NCI-H2171 treated with DMSO at 0.1 percent for 48 hours (cell line): ENCODE results near the gene ARID3C.
"Not testable (repeated sequence)": the region's sequence is repeated elsewhere in the genome, so short reads cannot be mapped to it uniquely, and the experiment has no call there.

ENCODE experiments used
- DNase-seq: peaks from one replicate; lab custom pipeline; 2025; lab: John Stamatoyannopoulos, UW

Gene ARID3C

DNA sequence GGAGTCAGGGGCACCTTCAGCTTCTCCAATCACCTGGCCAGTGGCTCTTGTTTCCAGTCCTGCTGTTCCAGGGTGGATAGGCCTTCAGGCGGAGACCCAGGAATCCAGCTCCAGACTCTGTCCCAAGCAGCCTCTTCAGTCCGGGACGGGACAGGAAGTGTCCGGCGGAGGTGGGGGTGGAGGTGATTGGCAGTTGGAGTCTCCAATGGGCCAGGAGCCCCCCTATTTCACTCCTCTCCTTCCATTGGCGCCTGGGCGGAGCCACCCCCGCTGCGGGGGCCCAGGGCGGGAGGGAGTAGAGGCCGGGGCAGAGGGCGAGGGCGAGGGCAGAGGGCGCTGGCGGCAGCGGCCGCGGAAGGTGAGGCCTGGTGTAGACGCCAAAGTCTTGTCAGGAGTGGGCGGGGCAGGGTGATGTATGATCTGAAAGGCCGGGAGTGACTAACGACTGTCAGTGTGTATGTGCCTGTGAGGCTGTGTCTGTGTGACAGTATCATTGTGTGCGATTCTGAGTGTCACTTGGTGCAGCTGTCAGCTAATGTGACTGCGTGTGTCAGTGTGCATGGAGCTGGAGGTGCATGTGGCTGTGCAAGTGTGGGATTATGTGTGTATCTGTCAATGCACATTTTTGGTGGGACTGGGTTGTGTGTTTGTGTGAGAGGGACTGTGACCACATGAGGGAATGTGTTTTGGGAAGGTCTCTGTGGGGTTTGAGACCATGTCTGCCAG, 23.2 kb upstream of the ARID3C start, which contains the start of gene IL11RA:
IL11RA (plus strand) TSS at position 310 of the 726 bp plus-strand sequence. CDS start 3,033 bp downstream, outside the sequence.
- DNase-seq = no peak

DNA sequence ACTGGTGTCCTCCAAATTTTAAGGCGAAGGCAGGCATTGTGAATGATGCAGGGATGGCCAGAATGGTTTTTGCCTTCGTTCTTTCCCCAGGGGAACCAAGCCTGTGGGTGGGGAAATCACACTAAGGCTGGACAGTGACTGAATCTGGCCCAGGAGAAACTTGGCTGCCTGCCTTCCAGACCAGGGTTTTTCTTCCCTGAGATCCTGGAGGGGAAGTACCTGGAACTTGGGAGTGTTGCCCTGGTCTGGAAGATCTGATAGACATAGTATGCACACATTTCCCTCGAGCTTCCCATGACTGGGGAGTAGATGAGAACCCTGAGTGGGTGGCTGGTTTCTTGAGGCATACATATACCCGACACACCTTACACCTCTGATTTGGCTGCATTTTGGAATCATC, 22.5 kb upstream of the ARID3C start:
- no peak for DNase-seq

DNA sequence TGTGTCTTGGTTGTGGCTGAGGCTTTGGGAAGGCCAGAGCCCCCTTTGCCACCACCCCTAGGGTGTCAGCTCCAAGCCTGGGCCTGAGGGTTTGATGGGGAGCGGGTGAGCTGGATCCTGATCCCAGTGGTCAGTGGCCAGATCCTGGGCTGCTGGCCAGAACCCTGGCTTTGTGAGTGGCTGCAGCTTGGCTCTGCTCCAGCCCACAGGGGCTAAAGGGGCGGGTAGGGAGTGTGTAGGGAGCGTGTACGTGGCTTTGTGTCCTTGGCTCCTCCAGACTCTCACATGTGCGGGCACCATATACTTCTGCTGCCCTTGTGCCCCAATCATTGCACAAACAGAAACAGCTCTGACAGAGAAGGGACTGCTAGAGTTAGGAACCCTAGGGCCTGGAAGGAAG, 21.9 kb upstream of the ARID3C start:
- DNase-seq = no peak

DNA sequence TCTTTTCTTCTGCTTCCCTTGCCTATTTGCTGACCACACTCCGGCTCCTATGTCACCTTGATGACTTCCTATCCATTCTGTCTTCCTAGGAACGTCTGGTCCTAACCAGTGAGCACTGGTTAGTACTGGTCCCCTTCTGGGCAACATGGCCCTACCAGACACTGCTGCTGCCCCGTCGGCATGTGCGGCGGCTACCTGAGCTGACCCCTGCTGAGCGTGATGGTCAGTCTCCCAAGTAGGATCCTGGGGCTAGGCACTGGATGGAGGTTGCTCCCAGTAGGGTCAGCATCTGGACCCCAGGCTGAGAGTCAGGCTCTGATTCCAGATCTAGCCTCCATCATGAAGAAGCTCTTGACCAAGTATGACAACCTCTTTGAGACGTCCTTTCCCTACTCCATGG, 19.8 kb upstream of the ARID3C start:
- no peak for DNase-seq

DNA sequence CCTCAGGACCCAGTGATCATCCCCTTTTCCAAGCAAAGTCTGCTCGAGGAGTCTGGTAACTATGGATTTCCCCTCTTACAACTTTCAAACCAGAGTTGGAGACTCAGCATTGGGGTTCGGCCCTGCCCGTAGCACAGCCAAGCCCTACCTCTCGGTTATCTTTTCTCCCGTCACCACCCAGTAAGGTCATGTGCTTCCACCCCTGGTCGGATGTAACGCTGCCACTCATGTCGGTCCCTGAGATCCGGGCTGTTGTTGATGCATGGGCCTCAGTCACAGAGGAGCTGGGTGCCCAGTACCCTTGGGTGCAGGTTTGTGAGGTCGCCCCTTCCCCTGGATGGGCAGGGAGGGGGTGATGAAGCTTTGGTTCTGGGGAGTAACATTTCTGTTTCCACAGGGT, 18.8 kb upstream of the ARID3C start:
- DNase-seq = no peak

DNA sequence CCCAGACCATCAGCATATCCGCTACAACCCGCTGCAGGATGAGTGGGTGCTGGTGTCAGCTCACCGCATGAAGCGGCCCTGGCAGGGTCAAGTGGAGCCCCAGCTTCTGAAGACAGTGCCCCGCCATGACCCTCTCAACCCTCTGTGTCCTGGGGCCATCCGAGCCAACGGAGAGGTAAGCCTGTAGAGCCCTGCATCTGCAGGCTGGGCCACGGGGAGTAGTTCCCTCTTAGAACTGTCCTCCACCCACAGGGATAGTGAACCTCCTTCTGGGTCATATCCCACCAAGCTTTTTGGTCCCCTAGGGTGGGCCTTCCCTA, 18.2 kb upstream of the ARID3C start:
- DNase-seq = no peak

DNA sequence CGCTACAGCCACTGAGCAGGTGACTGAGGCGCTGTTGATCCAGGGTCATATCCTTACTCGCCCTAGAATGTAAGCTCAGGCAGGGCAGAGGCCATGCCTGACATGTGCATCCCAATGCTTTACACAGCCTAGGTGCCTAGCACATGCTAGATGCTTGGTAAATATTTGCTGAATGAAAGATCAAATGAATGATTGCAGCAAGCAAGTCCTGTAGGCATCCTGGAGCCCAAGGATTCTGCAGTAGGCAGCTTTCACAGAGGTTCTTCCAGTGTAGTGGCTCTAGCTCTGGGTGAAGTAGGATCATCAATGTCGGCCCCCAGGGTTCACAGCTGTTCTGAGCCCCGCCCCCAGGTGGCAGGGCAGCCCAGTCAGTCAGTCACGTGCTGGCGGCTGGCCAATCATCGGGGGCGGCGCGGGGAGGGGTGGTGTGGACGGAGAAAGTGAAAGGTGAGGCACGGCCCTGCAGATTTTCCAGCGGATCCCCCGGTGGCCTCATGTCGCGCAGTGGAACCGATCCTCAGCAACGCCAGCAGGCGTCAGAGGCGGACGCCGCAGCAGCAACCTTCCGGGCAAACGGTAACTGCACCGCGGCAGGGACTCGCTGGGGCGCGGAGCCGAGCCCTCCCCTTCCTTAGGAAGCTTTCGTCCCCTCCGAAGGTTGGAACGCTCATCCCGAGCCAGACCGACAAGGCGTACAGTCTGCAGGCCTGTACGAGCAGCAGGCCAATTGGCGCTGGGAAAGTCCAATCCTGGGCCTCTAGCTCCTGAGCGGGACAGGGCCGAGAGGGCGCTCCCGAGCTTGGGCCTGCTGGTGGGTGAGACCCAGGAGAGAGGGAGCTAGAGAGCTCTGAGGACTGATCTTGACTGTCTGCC, 17.6 kb upstream of the ARID3C start, which contains the start of gene GALT:
GALT (plus strand) TSS at position 465 of the 873 bp plus-strand sequence; CDS start at position 495, 30 bp downstream.
- peak; percentile 79 for DNase-seq

DNA sequence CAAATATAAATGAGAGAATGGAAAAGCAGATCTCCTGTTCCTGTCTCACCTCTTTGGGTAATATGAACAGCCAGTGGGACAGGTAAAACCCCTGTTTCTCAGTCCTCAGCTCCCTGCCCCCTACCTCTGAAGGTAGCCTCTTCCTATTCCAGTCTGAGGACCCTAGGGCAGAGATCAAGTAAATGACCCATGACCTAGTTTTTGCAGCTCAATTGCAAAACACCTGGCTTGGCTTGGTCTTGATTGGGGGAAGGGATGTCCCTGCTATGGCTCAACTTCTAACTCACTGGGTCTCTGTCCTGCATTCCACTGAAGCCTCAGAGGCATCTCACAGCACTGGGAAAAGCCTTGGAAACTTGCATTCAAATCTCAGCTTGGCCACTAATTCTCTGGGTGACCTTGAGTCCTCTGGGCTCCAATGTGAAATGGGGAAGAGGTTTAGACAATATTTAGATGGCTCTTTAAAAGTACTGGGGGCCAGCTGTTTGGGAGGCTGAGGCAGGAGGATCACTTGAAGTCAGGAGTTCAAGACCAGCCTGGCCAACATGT, 16.0 kb upstream of the ARID3C start:
- no peak for DNase-seq

DNA sequence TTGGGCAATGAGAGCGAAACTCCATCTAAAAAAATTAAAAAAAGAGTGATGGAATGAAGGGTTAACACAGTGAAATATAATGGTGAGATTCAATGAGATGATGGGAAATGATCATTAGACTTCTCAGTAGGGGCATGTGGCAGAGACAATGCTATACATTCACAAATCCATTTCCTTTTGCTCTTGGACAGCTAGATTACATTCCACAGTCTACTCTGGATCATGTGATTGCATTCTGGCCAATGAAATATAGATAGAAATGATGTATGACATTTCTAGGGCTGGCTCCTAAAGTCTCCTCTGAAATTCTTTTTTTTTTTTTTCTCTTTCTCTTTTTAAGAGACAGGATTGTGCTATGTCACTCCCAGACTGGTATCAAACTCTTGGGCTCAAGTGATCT, 13.8 kb upstream of the ARID3C start:
- DNase-seq = no peak

DNA sequence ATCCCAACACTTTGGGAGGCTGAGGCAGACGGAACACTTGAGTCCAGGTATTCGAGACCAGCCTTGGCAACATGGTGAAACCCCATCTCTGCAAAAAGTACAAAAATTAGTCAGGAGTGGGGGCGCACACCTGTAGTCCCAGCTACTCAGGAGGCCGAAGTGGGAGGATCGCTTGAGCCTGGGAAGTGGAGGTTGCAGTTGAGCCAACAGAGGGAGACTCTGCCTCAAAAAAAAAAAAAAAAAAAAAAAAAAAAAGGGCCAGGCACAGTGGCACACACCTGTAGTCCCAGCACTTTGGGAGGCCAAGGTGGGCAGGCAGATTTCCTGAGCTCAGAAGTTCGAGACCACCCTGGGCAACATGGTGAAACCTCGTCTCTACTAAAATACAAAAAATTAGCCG, 10.5 kb upstream of the ARID3C start:
- DNase-seq = not testable (repeated sequence)

DNA sequence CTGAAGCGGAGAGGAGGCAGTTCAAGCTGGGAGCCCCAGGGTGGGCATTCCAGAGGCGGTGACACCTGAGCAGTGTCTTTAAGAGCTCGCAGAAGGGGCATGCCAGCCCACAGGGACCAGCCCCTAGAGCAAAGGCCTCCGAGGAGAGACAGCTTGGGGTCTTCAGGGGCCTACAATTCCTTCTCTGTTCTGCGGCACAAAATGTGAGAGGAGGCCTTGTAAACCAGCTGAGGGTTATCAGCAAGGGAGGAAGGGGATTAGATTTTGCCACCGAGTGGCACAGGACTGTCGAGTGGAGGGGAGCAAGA, 9.2 kb upstream of the ARID3C start:
- no peak for DNase-seq

DNA sequence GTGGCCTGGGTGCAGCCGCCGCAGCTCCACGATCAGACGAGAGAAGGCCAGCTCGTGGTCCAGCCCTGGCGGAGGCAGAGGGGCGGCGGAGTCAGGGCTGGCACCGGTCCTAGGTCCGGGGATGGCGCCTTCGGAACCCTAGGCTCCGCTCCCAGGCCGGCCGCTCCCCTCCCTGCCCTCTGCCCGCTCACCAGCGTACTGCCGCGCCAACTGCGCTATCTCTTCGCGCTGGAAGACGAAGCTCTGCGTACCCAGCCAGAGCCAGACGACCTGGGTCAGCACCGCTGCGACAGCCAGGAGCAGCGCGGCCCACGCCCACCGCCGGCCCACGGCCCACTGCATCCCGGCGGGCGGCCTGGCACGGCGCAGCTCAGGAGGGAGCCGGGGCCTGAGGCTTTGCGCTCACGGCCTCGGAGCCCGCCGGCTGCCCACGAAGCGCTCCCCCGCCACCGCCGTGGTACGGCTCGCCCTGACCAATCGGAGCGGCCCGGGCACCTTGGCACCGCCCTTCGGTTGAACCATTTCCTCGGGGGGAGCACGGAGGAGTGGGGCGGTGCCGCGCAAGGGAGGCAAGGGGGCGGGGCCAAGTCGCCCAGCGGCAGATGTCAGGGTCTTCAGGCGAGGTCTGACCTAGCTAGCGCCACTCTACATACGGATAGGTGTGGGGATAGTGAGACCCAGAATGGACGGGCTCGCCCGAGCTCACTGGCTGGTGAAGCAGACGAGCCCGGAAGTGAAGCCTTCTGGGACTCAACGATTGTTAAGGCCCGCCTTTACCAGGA, 8.7 kb upstream of the ARID3C start, which contains the start of gene SIGMAR1:
SIGMAR1 (minus strand) TSS at position 432 of the 782 bp plus-strand sequence; CDS start at position 342, 90 bp downstream.
- DNase-seq = peak; percentile 77

DNA sequence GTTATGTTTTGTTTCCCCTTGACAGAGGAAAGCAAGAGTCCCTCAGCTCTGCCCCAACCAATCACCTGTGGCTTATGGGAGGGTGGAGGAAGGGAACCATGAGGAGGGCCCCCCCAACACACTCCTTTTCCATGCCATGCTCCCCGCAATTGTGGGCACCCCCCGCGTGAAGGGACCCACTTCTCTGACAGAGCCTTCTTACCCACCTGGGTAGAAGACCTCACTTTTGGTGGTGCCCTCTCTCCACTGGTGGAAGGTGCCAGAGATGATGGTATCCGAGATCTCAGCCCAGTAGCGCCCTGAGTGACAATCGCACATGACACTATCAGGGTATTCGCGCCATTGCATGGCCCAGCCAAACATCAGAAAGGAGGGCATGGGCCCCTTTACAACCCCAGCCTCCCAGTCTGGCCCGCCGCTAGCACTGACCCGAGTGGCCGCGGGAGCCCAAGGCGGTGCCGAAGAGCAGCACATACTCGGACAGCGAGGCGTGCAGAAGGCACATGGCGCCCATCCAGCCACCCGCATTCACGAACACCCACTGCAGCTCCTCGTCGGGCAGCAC, 8.0 kb upstream of the ARID3C start:
- DNase-seq = peak; percentile 12

DNA sequence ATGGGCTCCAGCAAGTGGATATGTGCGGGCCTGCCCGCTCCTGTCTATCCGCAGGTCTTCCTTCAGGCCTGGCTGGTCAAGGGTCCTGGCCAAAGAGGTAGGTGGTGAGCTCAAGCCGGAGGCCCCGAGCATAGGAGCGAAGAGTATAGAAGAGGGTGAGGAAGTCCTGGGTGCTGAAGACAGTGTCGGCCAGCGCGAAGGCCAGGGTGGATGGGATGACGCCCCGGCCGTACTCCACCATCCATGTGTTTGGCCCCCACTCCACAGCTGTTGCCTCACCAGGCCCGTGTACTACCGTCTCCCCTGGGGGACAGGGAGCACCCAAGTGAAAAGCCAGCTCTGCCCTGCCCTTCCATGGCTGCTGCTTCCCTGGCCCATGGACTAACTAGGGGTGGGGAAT, 6.7 kb upstream of the ARID3C start:
- DNase-seq = no peak

DNA sequence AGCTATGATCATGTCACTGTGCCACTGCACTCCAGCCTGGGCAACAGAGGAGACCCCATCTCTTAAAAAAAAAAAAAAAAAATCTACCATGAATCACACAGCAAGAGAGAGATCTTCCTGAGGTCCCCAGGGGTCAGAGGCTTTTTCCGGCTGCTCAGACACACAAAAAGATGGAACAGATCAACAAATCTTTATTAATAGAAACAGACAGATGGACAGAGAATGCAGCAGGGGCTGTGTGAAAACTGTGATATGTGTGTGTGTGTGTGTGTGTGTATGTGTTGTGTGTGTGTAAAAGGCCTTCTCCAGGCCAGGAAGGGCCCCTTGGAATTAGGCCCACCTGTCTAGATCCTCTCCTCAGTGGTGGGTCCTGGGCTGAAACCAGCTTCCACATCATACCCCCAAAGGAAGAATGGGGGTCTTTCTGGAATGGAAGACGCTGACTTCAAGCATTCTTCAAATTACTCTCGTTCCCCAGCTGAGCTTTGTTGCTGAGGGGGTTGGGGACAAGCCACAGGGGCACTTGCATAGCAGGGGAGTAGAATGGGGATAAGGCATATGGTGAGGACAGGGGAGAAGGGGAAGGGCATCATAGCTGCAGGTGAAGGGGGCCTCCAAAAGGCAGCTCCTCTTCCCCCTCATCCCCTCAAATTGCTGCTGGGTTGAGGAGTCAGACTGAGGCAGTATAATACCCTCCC, 5.8 kb upstream of the ARID3C start:
- DNase-seq = no peak

DNA sequence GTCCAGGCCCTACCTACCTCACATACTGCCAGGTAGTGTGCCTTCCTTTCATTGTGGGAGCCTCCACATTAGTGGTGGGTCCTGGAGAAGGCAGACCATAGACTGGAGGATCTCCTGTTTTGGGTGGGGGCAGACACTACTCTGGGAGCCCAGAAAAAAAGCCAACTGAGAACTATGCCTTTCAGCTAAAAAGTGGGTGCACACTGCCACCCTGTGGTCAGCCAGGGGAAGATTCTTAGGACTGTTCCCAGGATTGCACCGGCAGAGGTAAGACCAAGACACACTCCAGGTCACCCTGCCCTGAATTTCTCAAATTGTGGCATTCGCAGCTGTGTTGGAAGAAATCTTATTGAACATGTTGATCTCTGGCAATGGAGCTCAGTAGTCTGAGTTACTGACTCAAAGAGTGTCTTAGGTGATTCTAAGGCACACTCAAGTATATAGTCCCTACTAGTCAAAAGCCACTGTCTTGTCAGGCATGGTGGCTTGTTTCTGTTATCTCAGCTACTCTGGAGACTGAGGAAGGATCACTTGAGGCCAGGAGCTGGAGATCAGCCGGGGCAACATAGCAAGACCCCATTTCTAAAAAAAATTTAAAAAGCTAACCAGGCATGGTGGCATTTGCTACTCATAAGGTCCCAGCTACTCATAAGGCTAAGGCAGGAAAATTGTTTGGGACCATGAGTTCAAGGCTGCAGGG, 5.1 kb upstream of the ARID3C start:
- peak; percentile 61 for DNase-seq

DNA sequence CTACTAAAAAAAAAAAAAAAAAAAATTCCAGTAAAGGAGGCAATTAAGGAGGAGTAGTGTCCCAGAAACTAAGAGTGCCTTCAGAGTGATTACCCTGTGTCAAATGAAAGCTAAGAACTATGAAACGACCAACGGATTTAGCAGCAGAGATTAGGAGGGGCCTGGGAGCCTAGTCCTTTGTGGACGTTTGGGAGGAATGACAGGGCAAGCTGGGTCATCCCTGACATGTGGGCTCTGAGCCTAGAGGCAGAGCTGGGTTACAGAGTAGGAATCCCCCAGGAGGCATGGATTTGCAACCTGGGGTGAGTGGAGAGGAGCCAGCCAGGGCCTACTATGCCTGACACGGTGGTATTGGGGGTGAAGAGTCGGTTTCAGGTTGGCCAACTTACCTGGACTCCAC, 4.3 kb upstream of the ARID3C start:
- no peak for DNase-seq

DNA sequence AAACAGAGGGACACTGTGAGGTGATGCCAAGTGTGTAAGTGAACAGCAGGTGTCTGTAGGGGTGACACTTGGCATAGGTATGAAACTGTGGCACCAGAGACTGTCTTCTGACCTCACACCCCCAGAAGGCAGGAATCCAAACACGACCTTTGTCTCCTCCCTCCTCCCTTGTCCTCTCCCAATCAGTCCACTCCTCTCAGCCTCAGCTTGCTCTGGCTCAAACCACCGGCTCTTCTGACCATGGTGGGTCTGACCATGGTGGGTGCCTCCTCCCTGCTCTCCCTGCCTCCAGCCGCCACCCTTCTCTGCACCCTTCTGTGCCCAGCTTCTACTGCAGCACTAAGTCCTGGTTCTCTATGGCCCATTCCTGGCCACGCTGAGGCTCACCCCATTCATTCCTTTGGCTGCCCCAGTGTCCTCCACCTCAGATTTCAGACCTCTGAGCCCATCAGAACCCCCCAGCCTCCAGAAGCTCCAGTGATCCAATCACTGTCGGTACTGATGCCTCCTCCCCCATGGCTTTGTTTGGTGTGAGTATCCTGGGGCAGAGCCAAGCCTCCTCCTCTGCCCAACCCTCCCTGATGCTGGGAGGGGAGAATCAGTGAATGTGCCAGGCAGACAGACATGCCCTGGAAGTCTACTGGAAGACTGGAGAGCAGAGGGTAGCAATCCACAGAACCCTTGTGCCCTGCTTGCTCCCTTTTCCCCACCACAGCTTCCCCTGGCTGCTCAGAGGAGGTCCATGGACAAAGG, 1.7 kb upstream of the ARID3C start:
- no peak for DNase-seq

DNA sequence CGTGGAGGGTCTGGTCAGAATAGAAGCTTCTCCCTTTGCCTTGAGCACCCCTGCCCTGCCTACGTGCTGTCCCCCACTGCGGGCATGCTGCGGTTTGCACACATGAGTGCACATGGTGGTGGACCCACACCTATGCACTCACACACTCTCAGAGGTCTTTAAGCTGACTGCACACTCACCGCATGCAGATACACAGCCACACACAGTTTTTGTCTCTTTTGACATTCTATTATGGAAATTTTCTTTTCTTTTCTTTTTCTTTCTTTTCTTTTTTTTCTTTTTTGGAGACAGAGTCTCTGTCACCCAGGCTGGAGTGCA, 584 bp upstream of the ARID3C start:
- DNase-seq = no peak
